ENCODE measurements around the gene CPXM2.

DNA sequence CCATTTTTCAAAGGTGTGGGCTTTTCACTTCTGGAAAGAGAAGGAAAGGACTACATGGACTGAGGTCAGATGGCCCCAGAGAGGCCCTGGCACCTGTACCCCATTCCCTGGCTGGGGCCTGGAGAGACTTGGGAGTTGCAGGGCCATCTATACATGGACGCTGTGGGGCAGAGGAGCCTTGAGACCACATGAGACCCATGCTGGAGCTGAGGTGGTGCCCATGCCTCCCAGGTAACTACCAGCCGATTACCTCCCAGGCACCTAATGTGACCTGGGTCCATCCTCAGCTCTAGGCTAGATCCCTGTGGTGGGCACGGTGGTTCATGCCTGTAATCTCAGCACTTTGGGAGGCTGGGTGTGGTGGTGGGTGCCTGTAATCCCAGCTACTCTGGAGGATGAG, 144.2 kb downstream of the CPXM2 start:
- no peak for TF ChIP-seq POLR2A (IDR thresholded peaks at IDR 0.05)
- TF ChIP-seq, protein P1, sequence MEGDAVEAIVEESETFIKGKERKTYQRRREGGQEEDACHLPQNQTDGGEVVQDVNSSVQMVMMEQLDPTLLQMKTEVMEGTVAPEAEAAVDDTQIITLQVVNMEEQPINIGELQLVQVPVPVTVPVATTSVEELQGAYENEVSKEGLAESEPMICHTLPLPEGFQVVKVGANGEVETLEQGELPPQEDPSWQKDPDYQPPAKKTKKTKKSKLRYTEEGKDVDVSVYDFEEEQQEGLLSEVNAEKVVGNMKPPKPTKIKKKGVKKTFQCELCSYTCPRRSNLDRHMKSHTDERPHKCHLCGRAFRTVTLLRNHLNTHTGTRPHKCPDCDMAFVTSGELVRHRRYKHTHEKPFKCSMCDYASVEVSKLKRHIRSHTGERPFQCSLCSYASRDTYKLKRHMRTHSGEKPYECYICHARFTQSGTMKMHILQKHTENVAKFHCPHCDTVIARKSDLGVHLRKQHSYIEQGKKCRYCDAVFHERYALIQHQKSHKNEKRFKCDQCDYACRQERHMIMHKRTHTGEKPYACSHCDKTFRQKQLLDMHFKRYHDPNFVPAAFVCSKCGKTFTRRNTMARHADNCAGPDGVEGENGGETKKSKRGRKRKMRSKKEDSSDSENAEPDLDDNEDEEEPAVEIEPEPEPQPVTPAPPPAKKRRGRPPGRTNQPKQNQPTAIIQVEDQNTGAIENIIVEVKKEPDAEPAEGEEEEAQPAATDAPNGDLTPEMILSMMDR (IDR thresholded peaks at IDR 0.05), result no peak

All from uterus (tissue), 2 donors.